HL-60 (cell line): Measurements from ENCODE around the gene MSI2.

Source experiments
- DNase-seq, 2 experiments: peaks; one replicate each; pipeline ENCODE4 v3.0.0-alpha.2; 2010 to 2020; ENCODE audit warnings: low read depth in 1 of 2, low spot score in 1 of 2
- H3K27ac ChIP-seq: fragments of 250-450 bp; sonication (Bioruptor Pico); replicated peaks from 2 replicates; pipeline ENCODE4 v1.5.1; 2020; ENCODE audit warnings: mild to moderate bottlenecking, moderate library complexity
- H3K27me3 ChIP-seq: fragments of 250-450 bp; sonication (Bioruptor Pico); 2 replicates; pipeline ENCODE4 v1.5.1; 2021; ENCODE audit warnings: mild to moderate bottlenecking, moderate library complexity; ENCODE audit not compliant: insufficient read depth, poor library complexity, severe bottlenecking
- H3K4me3 ChIP-seq: replicated peaks from 2 replicates; pipeline ENCODE4 v1.5.1; 2011; ENCODE audit warnings: mild to moderate bottlenecking, control low read depth, low read length; ENCODE audit not compliant: insufficient read depth
- GABPA ChIP-seq: IDR thresholded peaks from 2 replicates; pipeline ENCODE4 v1.6.1; 2012; ENCODE audit warnings: low read depth
- POLR2AphosphoS5 ChIP-seq: IDR thresholded peaks from 2 replicates; pipeline ENCODE4 v1.6.1; 2012; ENCODE audit warnings: low read depth
- SPI1 ChIP-seq: IDR thresholded peaks from 2 replicates; pipeline ENCODE4 v1.6.1; 2012; ENCODE audit warnings: low read depth, mild to moderate bottlenecking, borderline replicate concordance
- TF ChIP-seq, protein P1 (sequence below): IDR thresholded peaks from 2 replicates; pipeline ENCODE4 v1.6.1; 2012; ENCODE audit warnings: low read depth; ENCODE audit not compliant: insufficient replicate concordance
- TF ChIP-seq, protein P2 (sequence below): IDR thresholded peaks from one replicate; pipeline ENCODE4 v1.5.1; 2011; ENCODE audit warnings: low read length, control low read depth, inconsistent platforms; ENCODE audit not compliant: insufficient read depth

The MSI2 gene

DNA sequence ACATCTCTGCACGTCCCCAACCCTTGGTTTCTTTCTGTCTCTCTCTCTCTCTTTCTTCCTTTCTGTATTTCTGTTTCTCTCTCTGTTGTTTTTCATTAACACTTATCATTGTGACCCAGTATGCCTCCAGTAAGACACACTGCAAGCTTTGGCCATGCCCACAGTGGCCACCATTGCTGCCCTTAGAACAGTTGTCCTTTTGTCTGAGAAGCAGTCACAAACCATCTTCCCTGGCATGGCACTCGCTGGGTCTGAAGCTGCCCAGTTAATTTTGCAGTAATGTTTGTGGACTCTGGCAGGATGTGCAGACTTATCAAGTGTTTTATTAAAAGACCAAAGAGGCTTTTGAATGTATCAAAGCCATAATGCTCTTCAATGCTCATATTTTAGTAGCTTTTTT lies 146.9 kb downstream of the MSI2 start:
- DNase-seq, result no peak
- Histone ChIP-seq H3K4me3 (no peak overlapping the region), H3K27me3 (no peaks in the 10 kb centered on the region), H3K27ac (no peak overlapping the region)
- TF ChIP-seq, protein P1, sequence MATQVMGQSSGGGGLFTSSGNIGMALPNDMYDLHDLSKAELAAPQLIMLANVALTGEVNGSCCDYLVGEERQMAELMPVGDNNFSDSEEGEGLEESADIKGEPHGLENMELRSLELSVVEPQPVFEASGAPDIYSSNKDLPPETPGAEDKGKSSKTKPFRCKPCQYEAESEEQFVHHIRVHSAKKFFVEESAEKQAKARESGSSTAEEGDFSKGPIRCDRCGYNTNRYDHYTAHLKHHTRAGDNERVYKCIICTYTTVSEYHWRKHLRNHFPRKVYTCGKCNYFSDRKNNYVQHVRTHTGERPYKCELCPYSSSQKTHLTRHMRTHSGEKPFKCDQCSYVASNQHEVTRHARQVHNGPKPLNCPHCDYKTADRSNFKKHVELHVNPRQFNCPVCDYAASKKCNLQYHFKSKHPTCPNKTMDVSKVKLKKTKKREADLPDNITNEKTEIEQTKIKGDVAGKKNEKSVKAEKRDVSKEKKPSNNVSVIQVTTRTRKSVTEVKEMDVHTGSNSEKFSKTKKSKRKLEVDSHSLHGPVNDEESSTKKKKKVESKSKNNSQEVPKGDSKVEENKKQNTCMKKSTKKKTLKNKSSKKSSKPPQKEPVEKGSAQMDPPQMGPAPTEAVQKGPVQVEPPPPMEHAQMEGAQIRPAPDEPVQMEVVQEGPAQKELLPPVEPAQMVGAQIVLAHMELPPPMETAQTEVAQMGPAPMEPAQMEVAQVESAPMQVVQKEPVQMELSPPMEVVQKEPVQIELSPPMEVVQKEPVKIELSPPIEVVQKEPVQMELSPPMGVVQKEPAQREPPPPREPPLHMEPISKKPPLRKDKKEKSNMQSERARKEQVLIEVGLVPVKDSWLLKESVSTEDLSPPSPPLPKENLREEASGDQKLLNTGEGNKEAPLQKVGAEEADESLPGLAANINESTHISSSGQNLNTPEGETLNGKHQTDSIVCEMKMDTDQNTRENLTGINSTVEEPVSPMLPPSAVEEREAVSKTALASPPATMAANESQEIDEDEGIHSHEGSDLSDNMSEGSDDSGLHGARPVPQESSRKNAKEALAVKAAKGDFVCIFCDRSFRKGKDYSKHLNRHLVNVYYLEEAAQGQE, result no peak
- TF ChIP-seq, protein P2, sequence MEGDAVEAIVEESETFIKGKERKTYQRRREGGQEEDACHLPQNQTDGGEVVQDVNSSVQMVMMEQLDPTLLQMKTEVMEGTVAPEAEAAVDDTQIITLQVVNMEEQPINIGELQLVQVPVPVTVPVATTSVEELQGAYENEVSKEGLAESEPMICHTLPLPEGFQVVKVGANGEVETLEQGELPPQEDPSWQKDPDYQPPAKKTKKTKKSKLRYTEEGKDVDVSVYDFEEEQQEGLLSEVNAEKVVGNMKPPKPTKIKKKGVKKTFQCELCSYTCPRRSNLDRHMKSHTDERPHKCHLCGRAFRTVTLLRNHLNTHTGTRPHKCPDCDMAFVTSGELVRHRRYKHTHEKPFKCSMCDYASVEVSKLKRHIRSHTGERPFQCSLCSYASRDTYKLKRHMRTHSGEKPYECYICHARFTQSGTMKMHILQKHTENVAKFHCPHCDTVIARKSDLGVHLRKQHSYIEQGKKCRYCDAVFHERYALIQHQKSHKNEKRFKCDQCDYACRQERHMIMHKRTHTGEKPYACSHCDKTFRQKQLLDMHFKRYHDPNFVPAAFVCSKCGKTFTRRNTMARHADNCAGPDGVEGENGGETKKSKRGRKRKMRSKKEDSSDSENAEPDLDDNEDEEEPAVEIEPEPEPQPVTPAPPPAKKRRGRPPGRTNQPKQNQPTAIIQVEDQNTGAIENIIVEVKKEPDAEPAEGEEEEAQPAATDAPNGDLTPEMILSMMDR, result no peak
- TF ChIP-seq POLR2AphosphoS5, result no peak
- no peak for TF ChIP-seq SPI1
- no peak for TF ChIP-seq GABPA

DNA sequence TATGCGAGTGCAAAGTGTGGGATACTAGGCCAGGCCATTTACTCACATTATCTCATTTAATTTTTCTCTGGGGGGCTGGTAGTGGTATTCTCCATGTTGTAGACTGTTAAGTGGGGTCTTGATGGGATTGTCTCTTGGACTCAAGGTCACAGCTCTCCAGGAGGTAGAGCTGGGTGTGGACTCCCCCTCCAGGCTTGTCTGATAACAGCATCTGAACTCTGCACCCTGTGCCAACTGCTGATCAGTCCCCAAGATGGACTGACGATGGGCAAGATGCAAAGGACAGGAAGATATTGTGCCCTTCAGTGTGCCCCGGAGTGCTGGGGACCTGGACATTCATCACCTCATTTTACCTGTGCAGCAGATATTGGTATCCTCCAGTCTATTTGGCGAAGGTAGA lies 147.8 kb downstream of the MSI2 start:
- Histone ChIP-seq H3K27ac (no peak overlapping the region), H3K4me3 (no peak overlapping the region), H3K27me3 (no peaks in the 10 kb centered on the region)
- TF ChIP-seq, protein P1, result no peak
- TF ChIP-seq, protein P2, result peak; percentile 1
- no peak for TF ChIP-seq GABPA
- no peak for TF ChIP-seq POLR2AphosphoS5
- no peak for DNase-seq

DNA sequence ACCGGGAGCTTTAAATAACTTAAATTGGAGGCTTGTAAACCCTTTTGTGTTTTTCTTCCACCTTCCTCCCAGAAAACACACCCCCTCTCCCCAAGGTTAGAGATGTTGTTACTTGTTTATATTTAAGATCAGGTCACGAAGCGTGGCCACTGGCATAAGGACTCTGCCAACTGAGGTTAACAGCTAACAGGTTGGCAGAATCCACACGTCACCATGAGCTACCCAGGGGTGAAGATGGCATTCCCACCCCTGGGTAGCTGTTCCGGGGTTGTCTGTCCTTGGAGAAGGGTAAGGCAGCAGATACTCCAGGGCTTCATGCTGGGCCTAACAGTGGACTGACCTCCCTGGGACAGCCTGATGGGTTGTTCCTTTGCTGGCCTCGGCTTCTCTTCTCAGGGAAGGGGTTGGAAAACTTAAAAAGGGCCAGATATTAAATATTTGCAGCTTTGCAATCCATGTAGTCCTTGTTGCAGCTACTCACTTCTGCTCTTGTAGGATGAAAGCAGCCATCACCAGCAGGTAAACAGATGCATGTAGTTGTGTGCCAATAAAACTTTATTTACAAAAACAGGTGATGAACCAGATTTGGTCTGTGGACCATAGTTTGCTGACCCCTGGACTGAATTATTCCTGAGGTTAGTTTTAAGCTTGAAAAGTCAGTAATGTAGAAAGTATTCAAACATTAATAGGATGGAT lies 148.6 kb downstream of the MSI2 start:
- no peak for DNase-seq
- TF ChIP-seq, protein P2, result no peak
- TF ChIP-seq POLR2AphosphoS5, result no peak
- no peak for TF ChIP-seq GABPA
- TF ChIP-seq, protein P1, result no peak
- no peak for TF ChIP-seq SPI1
- Histone ChIP-seq H3K27ac (no peak overlapping the region), H3K27me3 (no peaks in the 10 kb centered on the region), H3K4me3 (no peak overlapping the region)
